GM21526 (cell line): ENCODE results near the gene MDP1.
"Not testable (repeated sequence)": the region's sequence is repeated elsewhere in the genome, so short reads cannot be mapped to it uniquely, and the experiment has no call there.

Source experiments
- ATAC-seq: cut with Tn5 transposase; IDR thresholded peaks from one replicate; pipeline ENCODE4 v1.9.1; 2021; ENCODE audit warnings: moderate library complexity; ENCODE audit not compliant: unreplicated experiment, low FRiP score

Gene MDP1

DNA sequence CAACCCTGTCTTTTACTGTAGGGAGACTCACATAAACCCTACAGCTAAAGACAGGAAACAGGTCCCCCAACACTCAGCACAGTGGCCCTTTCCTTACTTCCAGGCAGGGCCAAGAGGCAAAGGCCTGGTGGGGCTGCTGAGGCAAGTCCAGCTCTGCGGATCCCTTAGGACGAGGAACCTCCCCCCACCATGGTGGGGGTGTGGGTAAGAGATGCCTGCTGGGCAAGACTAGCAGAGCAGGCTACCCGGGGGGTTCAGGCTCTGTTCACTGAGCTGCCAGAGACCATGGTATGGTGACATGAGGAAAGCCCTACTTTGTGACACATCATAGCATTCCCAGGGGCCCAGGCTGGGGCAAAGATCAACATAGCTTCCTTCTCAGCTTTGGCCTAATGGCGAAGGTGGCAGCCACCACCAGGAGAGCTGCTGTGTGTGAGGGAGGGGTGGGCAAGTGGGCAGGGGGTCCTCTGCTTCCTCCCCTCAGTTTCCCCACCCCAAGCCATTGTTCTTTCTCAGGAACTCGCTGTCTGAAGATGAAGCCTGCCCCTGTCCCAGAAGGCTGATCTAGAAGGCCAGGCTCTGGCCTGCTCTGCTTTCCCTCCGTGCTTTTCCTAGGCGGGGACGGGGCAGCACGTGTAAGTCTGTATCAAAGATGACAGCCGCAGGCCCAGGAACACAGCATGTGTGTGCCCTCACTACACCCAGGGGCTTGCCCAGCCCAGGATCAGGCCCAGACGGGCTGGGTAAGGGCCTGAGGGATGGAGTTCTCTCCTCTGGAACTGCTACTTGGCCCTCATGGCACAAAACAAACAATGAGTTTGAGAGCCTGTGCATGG lies 36.6 kb upstream of the MDP1 start:
- no peak for ATAC-seq

GRCh38 chr14:24251880-24252288 lies 36.0 kb upstream of the MDP1 start:
- no peak for ATAC-seq

DNA sequence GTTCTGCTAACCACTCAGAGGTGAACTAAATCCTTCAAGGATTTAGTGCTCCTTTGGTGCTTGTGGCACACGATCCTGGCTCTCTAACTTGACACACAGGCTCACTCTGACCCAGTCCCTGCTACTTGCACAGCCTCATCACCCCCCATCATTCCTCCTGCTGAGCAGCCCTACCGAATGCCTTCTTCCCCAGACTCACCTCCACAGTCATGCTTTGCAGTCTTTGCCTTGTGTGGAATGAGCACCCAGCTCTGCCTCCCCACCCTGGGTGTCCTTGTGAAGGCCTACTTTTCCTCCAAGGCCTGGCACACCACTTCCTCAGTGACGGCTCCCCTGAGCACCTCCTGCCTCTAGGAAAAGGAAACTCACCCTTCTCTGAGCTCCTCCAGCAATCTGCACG lies 34.5 kb upstream of the MDP1 start:
- no peak for ATAC-seq

- no peak for ATAC-seq
Observed at GRCh38 chr14:24249230-24250021, 33.6 kb upstream of the MDP1 start.

DNA sequence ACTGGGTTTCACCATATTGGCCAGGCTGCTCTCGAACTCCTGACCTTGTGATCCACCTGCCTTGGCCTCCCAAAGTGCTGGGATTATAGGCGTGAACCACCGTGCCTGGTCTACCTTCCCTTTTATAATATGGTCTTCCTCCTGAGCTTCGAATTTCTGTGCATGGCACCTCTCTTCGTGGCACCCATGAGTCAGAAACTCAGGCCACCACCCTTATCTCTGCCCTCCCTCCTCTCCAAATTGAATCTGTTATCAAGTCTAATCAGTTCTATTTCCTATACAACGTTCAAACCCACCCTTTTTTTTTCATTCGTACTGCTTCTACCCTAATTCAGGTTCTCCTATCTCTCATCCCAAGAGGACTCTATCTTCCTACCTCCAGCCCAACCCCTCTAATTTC lies 31.6 kb upstream of the MDP1 start:
- no peak for ATAC-seq

DNA sequence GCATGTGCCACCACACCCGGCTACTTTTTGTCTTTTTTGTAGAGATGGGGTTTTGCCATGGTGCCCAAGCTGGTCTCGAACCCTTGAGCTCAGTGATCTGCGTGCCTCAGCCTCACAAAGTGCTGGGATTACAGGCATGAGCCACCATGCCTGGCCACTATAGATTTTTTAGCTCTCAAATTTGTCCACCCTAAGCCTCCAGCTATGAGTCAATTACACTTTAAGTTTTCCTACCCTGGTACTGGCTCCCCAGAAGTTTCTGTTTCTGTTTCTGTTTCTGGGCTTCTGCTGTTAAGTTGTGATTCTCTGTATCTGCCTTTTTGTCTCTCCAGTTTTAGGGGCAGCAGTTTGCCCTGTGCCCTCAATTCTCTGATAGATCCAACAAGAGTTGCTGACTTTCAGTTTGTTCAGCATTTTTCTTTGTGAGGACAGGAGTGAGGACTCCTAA lies 30.9 kb upstream of the MDP1 start:
- no peak for ATAC-seq

GRCh38 chr14:24245350-24245749 lies 29.5 kb upstream of the MDP1 start:
- ATAC-seq = not testable (repeated sequence)

- ATAC-seq = no peak
Observed at GRCh38 chr14:24243336-24243836, 27.5 kb upstream of the MDP1 start.

- ATAC-seq = peak; percentile 68
Observed at GRCh38 chr14:24241829-24242443, 26.1 kb upstream of the MDP1 start.

DNA sequence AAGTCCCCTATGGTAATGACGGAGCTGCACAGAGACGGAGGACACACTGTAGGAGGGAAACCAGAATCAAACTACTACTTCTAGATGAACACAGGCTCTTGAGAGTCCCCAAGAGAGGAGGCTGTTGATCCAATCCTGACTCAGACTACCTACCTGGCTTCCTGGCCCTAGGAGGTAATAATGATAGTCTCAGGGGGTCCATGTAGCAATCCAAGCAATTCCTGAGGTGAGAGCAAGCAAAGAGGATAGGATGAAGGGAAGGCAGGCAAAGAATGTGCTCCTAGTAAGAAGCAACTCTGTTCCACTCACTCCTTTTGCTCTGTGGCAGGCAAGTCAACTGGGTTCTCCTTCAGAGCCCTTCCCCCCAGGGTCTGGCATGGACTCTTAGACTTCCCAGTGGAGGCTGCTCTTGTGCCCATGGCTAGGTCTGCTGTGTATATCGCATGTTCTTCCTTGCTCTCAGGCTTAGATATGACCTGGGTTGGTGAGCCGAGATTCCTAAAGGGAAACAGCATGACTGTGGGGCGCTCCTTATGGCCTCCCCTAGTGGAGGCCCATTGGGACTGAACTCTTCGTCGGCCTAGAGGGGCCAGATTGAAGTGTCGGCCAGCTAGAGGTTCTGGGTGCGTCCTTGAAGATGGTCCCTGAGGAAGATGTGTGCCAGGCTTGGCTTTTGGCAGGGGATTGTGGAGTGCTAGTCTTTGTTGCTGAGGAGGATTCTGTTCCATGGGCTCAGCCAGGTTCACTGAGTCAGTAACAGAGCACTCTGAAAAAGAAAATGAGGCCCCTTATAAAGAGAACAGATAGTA lies 24.4 kb upstream of the MDP1 start:
- no peak for ATAC-seq

DNA sequence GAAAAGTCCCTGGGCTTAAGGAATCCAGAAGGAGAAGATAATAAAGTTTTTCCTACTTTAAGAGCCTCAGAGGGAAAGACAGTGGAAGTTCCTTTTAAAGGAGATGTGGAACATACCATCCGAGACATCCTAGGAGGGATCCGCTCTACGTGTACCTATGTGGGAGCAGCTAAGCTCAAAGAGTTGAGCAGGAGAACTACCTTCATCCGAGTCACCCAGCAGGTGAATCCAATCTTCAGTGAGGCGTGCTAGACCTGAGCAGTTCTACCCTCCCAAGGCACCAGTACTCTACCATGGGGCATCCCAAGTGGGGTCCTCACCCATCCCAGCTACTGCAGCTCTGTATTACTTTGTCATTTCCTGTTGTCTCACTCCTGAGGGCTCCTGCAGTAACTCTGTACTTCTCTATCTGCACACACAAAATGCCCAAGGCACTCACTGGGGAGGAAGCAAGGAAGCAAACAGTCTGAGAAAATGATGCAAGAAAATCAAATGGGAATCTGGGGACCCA lies 22.7 kb upstream of the MDP1 start:
- ATAC-seq = no peak

- ATAC-seq = no peak
Observed at GRCh38 chr14:24238123-24238522, 22.3 kb upstream of the MDP1 start.

- ATAC-seq = no peak
Observed at GRCh38 chr14:24237463-24237955, 21.6 kb upstream of the MDP1 start.

GRCh38 chr14:24236689-24237462 lies 21.0 kb upstream of the MDP1 start:
- ATAC-seq = no peak

DNA sequence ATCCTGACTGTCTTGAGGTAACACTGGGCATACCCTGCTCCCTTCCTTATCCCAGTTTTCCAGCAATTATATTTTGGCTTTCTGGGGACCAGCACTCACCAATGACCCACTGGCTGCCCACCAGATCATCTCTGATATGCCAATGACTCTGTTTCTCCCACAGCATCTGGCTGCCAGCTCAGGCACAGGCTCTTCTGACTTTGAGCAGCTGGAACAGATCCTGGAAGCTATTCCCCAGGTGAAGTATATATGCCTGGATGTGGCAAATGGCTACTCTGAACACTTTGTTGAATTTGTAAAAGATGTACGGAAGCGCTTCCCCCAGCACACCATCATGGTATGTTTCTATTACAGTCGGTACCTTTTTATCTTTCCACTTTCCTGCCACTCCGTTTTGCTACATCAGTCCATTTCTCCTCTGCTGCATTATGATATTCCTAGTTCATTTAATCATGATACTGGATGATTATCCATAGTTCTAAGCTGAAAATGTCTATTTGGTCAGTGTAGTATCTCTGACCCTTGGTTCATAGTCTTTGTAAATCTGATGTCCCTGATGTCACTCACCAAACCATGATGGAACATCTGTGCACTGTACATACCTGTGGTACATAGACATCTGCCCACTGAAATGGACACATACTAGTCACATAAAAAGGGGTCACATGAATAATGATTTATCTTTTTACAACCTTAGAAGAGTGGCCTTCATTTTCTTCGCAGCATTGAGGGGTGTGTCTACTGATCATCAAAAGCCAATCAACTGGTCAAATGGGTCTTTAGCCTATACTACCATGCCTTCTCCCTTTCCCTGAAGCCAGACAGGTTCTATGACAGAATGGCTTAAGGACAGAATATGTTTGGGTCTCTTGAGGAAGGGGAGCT lies 20.2 kb upstream of the MDP1 start:
- no peak for ATAC-seq

DNA sequence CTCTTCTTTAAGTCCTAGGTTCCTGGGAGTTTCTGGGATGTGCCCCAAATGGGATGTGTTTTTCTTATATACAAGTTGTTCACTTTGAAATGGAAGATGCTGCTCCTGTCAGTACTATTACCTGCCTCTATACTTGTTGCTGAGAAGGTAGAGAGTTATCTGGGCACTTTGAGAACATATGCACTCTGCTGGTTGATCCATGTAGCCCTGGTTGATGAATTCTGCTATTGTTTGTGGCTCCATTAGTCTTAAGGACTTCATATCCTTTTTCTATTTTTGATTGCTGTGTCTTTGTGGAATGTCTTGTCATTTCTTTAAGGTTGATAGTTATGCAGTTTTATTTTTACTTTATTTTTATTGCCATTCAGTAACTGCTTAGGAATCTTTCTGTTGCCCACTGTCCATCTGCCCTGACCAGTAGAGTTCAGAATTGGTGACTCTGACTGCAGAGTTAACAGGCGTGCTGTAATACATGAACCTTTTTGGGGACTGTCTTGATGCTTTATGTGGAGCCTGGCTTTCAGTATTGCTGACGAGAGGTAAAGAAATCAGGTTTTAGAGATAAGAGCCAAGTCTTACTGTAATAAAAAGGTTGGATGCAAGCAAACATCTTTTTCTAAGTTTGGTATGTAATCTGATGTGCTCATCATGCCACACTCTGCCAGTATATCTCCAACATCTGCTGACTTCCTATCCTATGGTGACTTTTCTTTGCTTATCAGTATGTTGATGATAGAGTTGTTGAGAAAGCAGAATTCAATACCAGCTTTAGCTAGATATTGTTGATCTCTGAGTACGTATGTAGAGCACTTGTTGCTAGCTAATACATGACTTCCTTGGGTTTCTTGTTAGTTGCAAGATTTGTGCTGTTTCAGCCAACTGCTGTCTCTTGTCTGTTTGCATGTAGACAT lies 18.5 kb upstream of the MDP1 start:
- ATAC-seq = no peak

GRCh38 chr14:24233538-24233866 lies 17.6 kb upstream of the MDP1 start:
- ATAC-seq = no peak
